Activated B cell treated with CpG ODN at 0.5 μM for 24 hours (primary cell): ENCODE measurements around the gene DOC2A. TPM values are rescaled to one million over a fixed set of nuclear protein-coding genes. Genes with fewer than 3 reads are reported as not detected.
"Not testable (repeated sequence)": the region's sequence is repeated elsewhere in the genome, so short reads cannot be mapped to it uniquely, and the experiment has no call there.

ENCODE experiments used
- ATAC-seq: fragments of 200-7000 bp; cut with Tn5 transposase; one replicate; pipeline ENCODE4 v1.10.0; 2021; ENCODE audit warnings: low read depth, mild to moderate bottlenecking, moderate library complexity
- CTCF ChIA-PET: fragments of 350-600 bp; sonication (Branson Sonifier 250); formaldehyde crosslinking; loops from one replicate; lab custom pipeline; 2021; ENCODE audit warnings: antibody characterized with exemption; lab: Charles Lee
- POLR2A ChIA-PET: fragments of 350-600 bp; sonication (Branson Sonifier 250); formaldehyde crosslinking; loops from one replicate; lab custom pipeline; 2021; ENCODE audit warnings: antibody characterized with exemption; lab: Charles Lee
- DNase-seq: peaks from one replicate; pipeline ENCODE4 v3.0.0; 2022
- H3K27ac Mint-ChIP-seq: one replicate; pipeline ENCODE4 v1.8.0; 2020; ENCODE audit warnings: mixed read lengths
- H3K27me3 Mint-ChIP-seq: one replicate; pipeline ENCODE4 v1.8.0; 2021; ENCODE audit warnings: mixed read lengths
- H3K36me3 Mint-ChIP-seq: one replicate; pipeline ENCODE4 v1.8.0; 2021; ENCODE audit warnings: low read depth, mixed read lengths
- H3K4me1 Mint-ChIP-seq: one replicate; pipeline ENCODE4 v1.8.0; 2021; ENCODE audit warnings: mixed read lengths
- H3K4me3 Mint-ChIP-seq: one replicate; pipeline ENCODE4 v1.8.0; 2020; ENCODE audit warnings: mild to moderate bottlenecking, mixed read lengths
- H3K9me3 Mint-ChIP-seq: one replicate; pipeline ENCODE4 v1.8.0; 2020; ENCODE audit warnings: mixed read lengths
- intact Hi-C: fragments of 100-400 bp; cut with micrococcal nuclease; formaldehyde crosslinking; loops from one replicate; pipeline ENCODE4 v1.15.1; 2024
- total RNA-seq: library from RNA; stranded (reverse); gene quantifications from 2 replicates; pipeline ENCODE4 v1.2.3, GENCODE V29; 2022
- TF ChIP-seq, protein P1 (sequence below): fragments of 200-600 bp; IDR thresholded peaks from one replicate; pipeline ENCODE4 v1.8.0; 2022; ENCODE audit warnings: antibody characterized with exemption, mild to moderate bottlenecking

The DOC2A gene
- total RNA-seq, 1 donor from 2014 or later, result not detected

DNA sequence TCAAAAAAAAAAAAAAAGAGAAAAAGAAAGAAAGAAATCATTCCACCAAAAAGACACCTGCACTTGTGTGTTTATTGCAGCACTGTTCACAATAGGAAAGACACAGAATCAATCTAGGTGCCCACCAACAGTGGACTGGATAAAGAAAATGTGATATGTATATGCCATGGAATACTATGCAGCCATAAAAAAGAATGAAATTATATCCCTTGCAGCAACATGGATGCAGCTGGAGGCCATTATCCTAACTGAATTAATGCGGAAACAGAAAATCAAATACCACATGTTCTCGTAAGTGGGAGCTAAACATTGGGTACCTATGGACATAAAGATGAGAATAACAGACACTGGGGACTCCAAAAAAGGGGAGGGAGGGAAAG is 6.4 kb upstream of the DOC2A start:
- H3K27me3 Mint-ChIP-seq, result peaks cover 4% of the 10 kb centered on the region
- no peak overlapping the region for H3K4me3 Mint-ChIP-seq
- H3K36me3 Mint-ChIP-seq, result no peaks in the 10 kb centered on the region
- POLR2A ChIA-PET, result no interaction called here
- no peak overlapping the region for H3K27ac Mint-ChIP-seq
- no peak for ATAC-seq
- TF ChIP-seq, protein P1, sequence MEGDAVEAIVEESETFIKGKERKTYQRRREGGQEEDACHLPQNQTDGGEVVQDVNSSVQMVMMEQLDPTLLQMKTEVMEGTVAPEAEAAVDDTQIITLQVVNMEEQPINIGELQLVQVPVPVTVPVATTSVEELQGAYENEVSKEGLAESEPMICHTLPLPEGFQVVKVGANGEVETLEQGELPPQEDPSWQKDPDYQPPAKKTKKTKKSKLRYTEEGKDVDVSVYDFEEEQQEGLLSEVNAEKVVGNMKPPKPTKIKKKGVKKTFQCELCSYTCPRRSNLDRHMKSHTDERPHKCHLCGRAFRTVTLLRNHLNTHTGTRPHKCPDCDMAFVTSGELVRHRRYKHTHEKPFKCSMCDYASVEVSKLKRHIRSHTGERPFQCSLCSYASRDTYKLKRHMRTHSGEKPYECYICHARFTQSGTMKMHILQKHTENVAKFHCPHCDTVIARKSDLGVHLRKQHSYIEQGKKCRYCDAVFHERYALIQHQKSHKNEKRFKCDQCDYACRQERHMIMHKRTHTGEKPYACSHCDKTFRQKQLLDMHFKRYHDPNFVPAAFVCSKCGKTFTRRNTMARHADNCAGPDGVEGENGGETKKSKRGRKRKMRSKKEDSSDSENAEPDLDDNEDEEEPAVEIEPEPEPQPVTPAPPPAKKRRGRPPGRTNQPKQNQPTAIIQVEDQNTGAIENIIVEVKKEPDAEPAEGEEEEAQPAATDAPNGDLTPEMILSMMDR, result no peak
- DNase-seq, result no peak
- no peaks in the 10 kb centered on the region for H3K9me3 Mint-ChIP-seq
- CTCF ChIA-PET, result no interaction called here
- H3K4me1 Mint-ChIP-seq, result peaks cover 11% of the 10 kb centered on the region
- intact Hi-C loops, result no loop called here

DNA sequence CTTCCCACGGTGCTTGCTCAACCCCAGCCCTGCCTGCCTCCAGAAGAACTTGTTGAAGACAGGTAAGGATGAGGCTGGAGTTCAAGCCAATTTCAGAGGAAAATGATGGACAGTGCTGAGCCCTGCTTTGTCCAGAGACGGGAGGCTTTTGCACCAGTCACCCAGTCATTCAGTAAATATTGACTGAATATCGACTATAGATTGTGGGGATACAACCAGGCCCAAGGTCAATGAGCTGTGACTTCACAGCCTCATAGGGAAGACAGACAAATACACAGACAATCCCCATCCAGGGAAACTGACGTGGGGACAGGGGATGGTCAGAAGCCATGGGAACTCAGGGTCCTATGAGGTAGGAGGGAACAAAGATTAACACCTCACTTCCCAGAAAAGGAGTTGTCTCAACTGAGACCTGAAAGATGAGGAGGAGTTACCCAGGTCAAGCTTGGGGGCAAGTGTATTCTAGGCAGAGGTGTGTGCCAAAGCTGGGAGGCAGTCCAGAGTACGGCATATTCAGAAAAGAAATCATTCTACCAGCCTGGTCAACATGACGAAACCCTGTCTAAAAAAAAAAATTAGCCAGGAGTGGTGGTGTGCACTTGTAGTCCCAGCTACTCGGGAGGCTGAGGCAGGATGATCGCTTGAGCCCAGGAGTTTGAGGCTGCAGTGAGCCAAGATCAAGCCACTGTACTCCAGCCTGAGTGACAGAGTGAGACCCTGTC is 5.9 kb upstream of the DOC2A start:
- ChIA-PET POLR2A (no interaction called here), CTCF (no interaction called here)
- intact Hi-C loops, result no loop called here

DNA sequence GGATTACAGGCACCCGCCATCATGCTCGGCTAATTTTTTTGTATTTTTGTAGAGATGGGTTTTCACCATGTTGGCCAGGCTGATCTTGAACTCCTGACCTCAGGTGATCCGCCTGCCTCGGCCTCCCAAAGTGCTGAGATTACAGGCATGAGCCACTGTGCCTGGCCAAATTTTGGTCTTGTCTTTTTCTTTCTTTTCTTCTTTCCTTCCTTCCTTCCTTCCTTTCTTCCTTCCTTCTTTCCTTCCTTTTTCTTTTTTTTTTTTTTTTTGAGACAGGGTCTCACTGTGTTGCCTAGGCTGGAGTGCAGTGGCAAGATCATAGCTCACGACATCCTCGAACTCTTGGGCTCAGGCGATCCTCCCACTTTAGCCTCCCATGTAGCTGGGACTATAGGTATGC is 4.6 kb upstream of the DOC2A start:
- ChIA-PET CTCF (interaction anchor here (0.6 kb wide), 1 partner anchor 11 kb away, joined by 6 read pairs; no protein-coding TSS in a partner anchor), POLR2A (interaction anchor here (0.6 kb wide), 1 partner anchor 49 kb away, joined by 3 read pairs; no protein-coding TSS in a partner anchor)
- H3K4me1 Mint-ChIP-seq, H3K27ac Mint-ChIP-seq, ATAC-seq, H3K4me3 Mint-ChIP-seq, DNase-seq, H3K36me3 Mint-ChIP-seq, intact Hi-C loops, H3K9me3 Mint-ChIP-seq: not testable (repeated sequence)
- peaks cover 12% of the 10 kb centered on the region for H3K27me3 Mint-ChIP-seq

More for the DNA sequence above, 5.9 kb upstream of the DOC2A start:
- Mint-ChIP-seq H3K4me1 (peaks cover 15% of the 10 kb centered on the region), H3K27ac (no peak overlapping the region), H3K4me3 (no peak overlapping the region), H3K9me3 (no peaks in the 10 kb centered on the region), H3K27me3 (peaks cover 9% of the 10 kb centered on the region), H3K36me3 (no peaks in the 10 kb centered on the region)
- TF ChIP-seq, protein P1, result no peak
- ATAC-seq (no peak), DNase-seq (no peak)

DNA sequence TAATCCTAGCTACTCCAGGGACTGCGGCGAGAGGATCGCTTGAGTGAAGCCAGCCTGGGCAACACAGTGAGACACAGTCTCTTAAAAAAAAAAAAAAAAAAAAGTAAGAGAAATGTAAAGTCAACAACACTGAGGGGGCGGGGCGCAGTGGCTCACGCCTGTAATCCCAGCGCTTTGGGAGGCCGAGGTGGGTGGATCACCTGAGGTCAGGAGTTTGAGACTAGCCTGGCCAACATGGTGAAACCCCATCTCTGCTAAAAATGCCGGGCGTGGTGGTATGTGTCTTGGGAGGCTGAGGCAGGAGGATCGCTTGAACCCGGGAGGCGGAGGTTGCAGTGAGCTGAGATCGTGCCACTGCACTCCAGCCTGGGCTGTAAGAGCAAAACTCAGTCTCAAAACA is 1.8 kb upstream of the DOC2A start:
- H3K36me3 Mint-ChIP-seq, CTCF ChIA-PET, DNase-seq, intact Hi-C loops, H3K9me3 Mint-ChIP-seq, H3K27ac Mint-ChIP-seq, ATAC-seq, H3K4me3 Mint-ChIP-seq: not testable (repeated sequence)
- POLR2A ChIA-PET, result interaction anchor here (0.6 to 0.7 kb wide), 2 partner anchors 11 to 35 kb away, joined by 3 to 4 read pairs; no protein-coding TSS in a partner anchor
- Mint-ChIP-seq H3K27me3 (peaks cover 22% of the 10 kb centered on the region), H3K4me1 (peaks cover 13% of the 10 kb centered on the region)

- no peak for DNase-seq
- TF ChIP-seq, protein P1, result no peak
- no peak for ATAC-seq
- POLR2A ChIA-PET, result interaction anchor here (0.5 to 0.6 kb wide), 2 partner anchors 10 to 1039 kb away, joined by 3 to 4 read pairs; no protein-coding TSS in a partner anchor
- H3K27me3 Mint-ChIP-seq, result peaks cover 22% of the 10 kb centered on the region
- H3K36me3 Mint-ChIP-seq, result no peaks in the 10 kb centered on the region
- peak overlapping the region; percentile 75 for H3K4me3 Mint-ChIP-seq
- peaks cover 13% of the 10 kb centered on the region for H3K4me1 Mint-ChIP-seq
- intact Hi-C loops, result no loop called here
- H3K9me3 Mint-ChIP-seq, result no peaks in the 10 kb centered on the region
- CTCF ChIA-PET, result no interaction called here
- H3K27ac Mint-ChIP-seq, result peak overlapping the region; percentile 50
These were observed 1.1 kb upstream of the DOC2A start for GRCh38 chr16:30011714-30012504.
